Activated T-helper 17 cell treated with anti-CD3 and anti-CD28 coated beads, Interleukin-2, amount 50 U/mL, for 72 hours (primary cell): Measurements from ENCODE around the gene PRKRIP1. TPM values are rescaled to one million over a fixed set of nuclear protein-coding genes. Genes with fewer than 3 reads are reported as not detected.

Source experiments
- ATAC-seq: fragments of 150-1000 bp; cut with Tn5 transposase; replicated peaks from 2 replicates; pipeline ENCODE4 v1.10.0; 2021; ENCODE audit warnings: mild to moderate bottlenecking, moderate library complexity
- H3K27ac Mint-ChIP-seq: one replicate; pipeline ENCODE4 v1.8.0; 2022; ENCODE audit warnings: mixed read lengths
- H3K27me3 Mint-ChIP-seq: one replicate; pipeline ENCODE4 v1.8.0; 2022; ENCODE audit warnings: mixed read lengths
- H3K36me3 Mint-ChIP-seq: one replicate; pipeline ENCODE4 v1.8.0; 2022; ENCODE audit warnings: low read depth, mild to moderate bottlenecking, mixed read lengths
- H3K4me1 Mint-ChIP-seq: one replicate; pipeline ENCODE4 v1.8.0; 2022; ENCODE audit warnings: mixed read lengths
- H3K4me3 Mint-ChIP-seq: one replicate; pipeline ENCODE4 v1.8.0; 2022; ENCODE audit warnings: mild to moderate bottlenecking, mixed read lengths
- H3K9me3 Mint-ChIP-seq: one replicate; pipeline ENCODE4 v1.8.0; 2022; ENCODE audit warnings: mixed read lengths
- total RNA-seq, 2 donors: library from RNA; stranded (reverse); gene quantifications; one replicate each; pipeline ENCODE4 v1.2.3, GENCODE V29; 2022

Gene PRKRIP1
- total RNA-seq, 2 donors from 2014 or later: 41.7 to 76.6 TPM

- Mint-ChIP-seq H3K9me3 (no peaks in the 10 kb centered on the region), H3K36me3 (peaks cover 99% of the 10 kb centered on the region), H3K27ac (no peak overlapping the region), H3K4me1 (peaks cover 22% of the 10 kb centered on the region), H3K4me3 (no peak overlapping the region), H3K27me3 (no peaks in the 10 kb centered on the region)
- ATAC-seq: no peak
Observed at GRCh38 chr7:102412548-102412947, 16.4 kb downstream of the PRKRIP1 start.

GRCh38 chr7:102413091-102413490 is 16.9 kb downstream of the PRKRIP1 start:
- Mint-ChIP-seq H3K27ac (no peak overlapping the region), H3K4me1 (peaks cover 22% of the 10 kb centered on the region)

GRCh38 chr7:102413611-102414010 is 17.4 kb downstream of the PRKRIP1 start:
- ATAC-seq: no peak
- H3K27ac Mint-ChIP-seq: no peak overlapping the region
- H3K36me3 Mint-ChIP-seq: peaks cover 99% of the 10 kb centered on the region
- no peaks in the 10 kb centered on the region for H3K27me3 Mint-ChIP-seq
- H3K4me1 Mint-ChIP-seq: peaks cover 26% of the 10 kb centered on the region
- H3K9me3 Mint-ChIP-seq: no peaks in the 10 kb centered on the region
- H3K4me3 Mint-ChIP-seq: no peak overlapping the region

More at GRCh38 chr7:102413091-102413490, 16.9 kb downstream of the PRKRIP1 start:
- Mint-ChIP-seq H3K9me3 (no peaks in the 10 kb centered on the region), H3K36me3 (peaks cover 99% of the 10 kb centered on the region), H3K4me3 (no peak overlapping the region), H3K27me3 (no peaks in the 10 kb centered on the region)
- ATAC-seq: no peak

- Mint-ChIP-seq H3K4me1 (peaks cover 30% of the 10 kb centered on the region), H3K27ac (peak overlapping the region; percentile 93), H3K4me3 (peak overlapping the region; percentile 70), H3K27me3 (no peaks in the 10 kb centered on the region), H3K9me3 (no peaks in the 10 kb centered on the region), H3K36me3 (peaks cover 98% of the 10 kb centered on the region)
- ATAC-seq: peak; percentile 84
Observed at GRCh38 chr7:102415685-102416225, 19.6 kb downstream of the PRKRIP1 start.

GRCh38 chr7:102416406-102416805 is 20.2 kb downstream of the PRKRIP1 start:
- peaks cover 98% of the 10 kb centered on the region for H3K36me3 Mint-ChIP-seq
- no peaks in the 10 kb centered on the region for H3K27me3 Mint-ChIP-seq
- no peaks in the 10 kb centered on the region for H3K9me3 Mint-ChIP-seq
- ATAC-seq: peak; percentile 29
- H3K27ac Mint-ChIP-seq: peak overlapping the region; percentile 93
- peak overlapping the region; percentile 70 for H3K4me3 Mint-ChIP-seq
- H3K4me1 Mint-ChIP-seq: peaks cover 34% of the 10 kb centered on the region

GRCh38 chr7:102417105-102417504 is 20.9 kb downstream of the PRKRIP1 start:
- Mint-ChIP-seq H3K36me3 (peaks cover 98% of the 10 kb centered on the region), H3K9me3 (no peaks in the 10 kb centered on the region), H3K27me3 (no peaks in the 10 kb centered on the region), H3K4me3 (peak overlapping the region; percentile 70), H3K27ac (peak overlapping the region; percentile 93), H3K4me1 (peaks cover 34% of the 10 kb centered on the region)
- peak; percentile 37 for ATAC-seq

- H3K4me3 Mint-ChIP-seq: no peak overlapping the region
- H3K27ac Mint-ChIP-seq: peak overlapping the region; percentile 19
- peak; percentile 28 for ATAC-seq
- H3K9me3 Mint-ChIP-seq: no peaks in the 10 kb centered on the region
- peaks cover 93% of the 10 kb centered on the region for H3K36me3 Mint-ChIP-seq
- no peaks in the 10 kb centered on the region for H3K27me3 Mint-ChIP-seq
- peaks cover 34% of the 10 kb centered on the region for H3K4me1 Mint-ChIP-seq
Observed at GRCh38 chr7:102418592-102418991, 22.4 kb downstream of the PRKRIP1 start.

GRCh38 chr7:102421706-102422240 is 25.6 kb downstream of the PRKRIP1 start:
- H3K36me3 Mint-ChIP-seq: peaks cover 93% of the 10 kb centered on the region
- H3K27me3 Mint-ChIP-seq: no peaks in the 10 kb centered on the region
- H3K27ac Mint-ChIP-seq: no peak overlapping the region
- no peak overlapping the region for H3K4me3 Mint-ChIP-seq
- ATAC-seq: no peak
- peaks cover 43% of the 10 kb centered on the region for H3K4me1 Mint-ChIP-seq
- H3K9me3 Mint-ChIP-seq: no peaks in the 10 kb centered on the region

GRCh38 chr7:102424129-102424551 is 28.0 kb downstream of the PRKRIP1 start:
- peak overlapping the region; percentile 100 for H3K27ac Mint-ChIP-seq
- H3K27me3 Mint-ChIP-seq: no peaks in the 10 kb centered on the region
- peak overlapping the region; percentile 95 for H3K4me3 Mint-ChIP-seq
- H3K36me3 Mint-ChIP-seq: peaks cover 86% of the 10 kb centered on the region
- peaks cover 35% of the 10 kb centered on the region for H3K4me1 Mint-ChIP-seq
- no peaks in the 10 kb centered on the region for H3K9me3 Mint-ChIP-seq
- no peak for ATAC-seq

- peak overlapping the region; percentile 95 for H3K4me3 Mint-ChIP-seq
- peaks cover 42% of the 10 kb centered on the region for H3K4me1 Mint-ChIP-seq
- H3K27ac Mint-ChIP-seq: peak overlapping the region; percentile 100
- no peaks in the 10 kb centered on the region for H3K27me3 Mint-ChIP-seq
- H3K36me3 Mint-ChIP-seq: peaks cover 85% of the 10 kb centered on the region
- no peaks in the 10 kb centered on the region for H3K9me3 Mint-ChIP-seq
- no peak for ATAC-seq
Observed at GRCh38 chr7:102424787-102425218, 28.6 kb downstream of the PRKRIP1 start.

- H3K27me3 Mint-ChIP-seq: no peaks in the 10 kb centered on the region
- ATAC-seq: peak; percentile 85
- peaks cover 76% of the 10 kb centered on the region for H3K36me3 Mint-ChIP-seq
- peak overlapping the region; percentile 100 for H3K27ac Mint-ChIP-seq
- H3K9me3 Mint-ChIP-seq: no peaks in the 10 kb centered on the region
- H3K4me1 Mint-ChIP-seq: peaks cover 46% of the 10 kb centered on the region
- peak overlapping the region; percentile 95 for H3K4me3 Mint-ChIP-seq
Observed at GRCh38 chr7:102425639-102426267, 29.6 kb downstream of the PRKRIP1 start.

GRCh38 chr7:102426268-102427018 is 30.3 kb downstream of the PRKRIP1 start:
- Mint-ChIP-seq H3K27ac (peak overlapping the region; percentile 100), H3K4me1 (peaks cover 42% of the 10 kb centered on the region)
- ATAC-seq: peak; percentile 83

GRCh38 chr7:102427019-102427405 is 30.8 kb downstream of the PRKRIP1 start:
- peaks cover 42% of the 10 kb centered on the region for H3K4me1 Mint-ChIP-seq

More at GRCh38 chr7:102426268-102427018, 30.3 kb downstream of the PRKRIP1 start:
- H3K4me3 Mint-ChIP-seq: peak overlapping the region; percentile 95
- peaks cover 69% of the 10 kb centered on the region for H3K36me3 Mint-ChIP-seq
- no peaks in the 10 kb centered on the region for H3K9me3 Mint-ChIP-seq
- H3K27me3 Mint-ChIP-seq: no peaks in the 10 kb centered on the region

GRCh38 chr7:102429141-102429899 is 33.2 kb downstream of the PRKRIP1 start:
- H3K9me3 Mint-ChIP-seq: no peaks in the 10 kb centered on the region
- no peaks in the 10 kb centered on the region for H3K27me3 Mint-ChIP-seq
- H3K27ac Mint-ChIP-seq: peak overlapping the region; percentile 85
- no peak for ATAC-seq
- peak overlapping the region; percentile 15 for H3K4me3 Mint-ChIP-seq
- H3K4me1 Mint-ChIP-seq: peaks cover 40% of the 10 kb centered on the region
- peaks cover 50% of the 10 kb centered on the region for H3K36me3 Mint-ChIP-seq

More at GRCh38 chr7:102427019-102427405, 30.8 kb downstream of the PRKRIP1 start:
- Mint-ChIP-seq H3K4me3 (peak overlapping the region; percentile 95), H3K27ac (peak overlapping the region; percentile 100), H3K27me3 (no peaks in the 10 kb centered on the region), H3K9me3 (no peaks in the 10 kb centered on the region), H3K36me3 (peaks cover 63% of the 10 kb centered on the region)
- ATAC-seq: no peak
